Endothelial cell of umbilical vein (primary cell): ENCODE data around the gene OPA1. TPM values are rescaled to one million over a fixed set of nuclear protein-coding genes. Genes with fewer than 3 reads are reported as not detected.

Source experiments
- BruUV-seq: library from RNA; stranded (reverse); fragments of 400-500 nt; replicated peaks from 2 replicates; lab custom pipeline; 2021; lab: Mats Ljungman, UMichigan
- CTCF ChIA-PET: fragments of 300-600, 350-600 bp; sonication (Branson Sonifier 250); formaldehyde crosslinking; loops from one replicate; lab custom pipeline; 2021; ENCODE audit warnings: antibody characterized with exemption, inconsistent platforms; lab: Charles Lee
- POLR2A ChIA-PET: fragments of 300-600, 350-600 bp; sonication (Branson Sonifier 250); formaldehyde crosslinking; loops from one replicate; lab custom pipeline; 2021; ENCODE audit warnings: antibody characterized with exemption, inconsistent platforms; lab: Charles Lee
- DNase-seq: peaks from one replicate; pipeline ENCODE4 v3.0.0-alpha.2; 2011; ENCODE audit warnings: low read depth, low spot score
- FAIRE-seq: peaks from 2 replicates; lab custom pipeline; 2011; peaks lifted over from hg19 to GRCh38; lab: Jason Lieb, UNC
- H2AFZ ChIP-seq: 2 replicates; pipeline ENCODE4 v1.6.0; 2012; ENCODE audit warnings: low read depth, low read length, control low read depth, inconsistent platforms
- H3K27ac ChIP-seq: 2 replicates; pipeline ENCODE4 v1.5.1; 2011; ENCODE audit warnings: low read depth, mild to moderate bottlenecking, control low read depth, low read length, moderate library complexity; ENCODE audit not compliant: insufficient read depth
- H3K27me3 ChIP-seq, 2 experiments: 2 replicates each; pipeline versions ENCODE4 v1.6.0 to v1.6.1; 2011; ENCODE audit warnings: low read length in 2 of 2, mixed read lengths in 1 of 2; ENCODE audit not compliant: control insufficient read depth in 2 of 2, insufficient read depth in 2 of 2
- H3K36me3 ChIP-seq, 2 experiments: 2 replicates in 1 of 2; 3 replicates in 1 of 2; pipeline ENCODE4 v1.5.1; 2011; ENCODE audit warnings: low read length in 2 of 2, mild to moderate bottlenecking in 1 of 2, moderate library complexity in 1 of 2; ENCODE audit not compliant: control insufficient read depth in 2 of 2, insufficient read depth in 2 of 2; ENCODE audit errors: extremely low read depth in 1 of 2
- H3K4me1 ChIP-seq: 3 replicates; pipeline ENCODE4 v1.5.1; 2011; ENCODE audit warnings: mild to moderate bottlenecking, low read length; ENCODE audit not compliant: control insufficient read depth, insufficient read depth; ENCODE audit errors: extremely low read depth
- H3K4me2 ChIP-seq: 2 replicates; pipeline ENCODE4 v1.6.1; 2011; ENCODE audit warnings: low read length, control low read depth, mixed read lengths; ENCODE audit not compliant: insufficient read depth
- H3K4me3 ChIP-seq, 3 experiments: fragments of 200-600 bp in 1 of 3; sonication (generic), shearing (Covaris generic) in 1 of 3; replicated peaks in 1 of 3; 2 replicates each; pipeline ENCODE4 v1.5.1; 2011 to 2016; ENCODE audit warnings: control low read depth in 3 of 3, low read length in 3 of 3, mild to moderate bottlenecking in 2 of 3, inconsistent platforms in 1 of 3, low read depth in 1 of 3, moderate library complexity in 1 of 3; ENCODE audit not compliant: insufficient read depth in 1 of 3
- H3K79me2 ChIP-seq: 2 replicates; pipeline ENCODE4 v1.6.0; 2012; ENCODE audit warnings: low read length, inconsistent platforms; ENCODE audit not compliant: control insufficient read depth, insufficient read depth
- H3K9ac ChIP-seq: replicated peaks from 2 replicates; pipeline ENCODE3; 2011; ENCODE audit warnings: low read length, control low read depth; ENCODE audit not compliant: insufficient read depth; ENCODE audit errors: extremely low read depth
- H3K9me1 ChIP-seq: replicated peaks from 3 replicates; pipeline ENCODE4 v1.6.0; 2011; ENCODE audit warnings: mild to moderate bottlenecking, low read length; ENCODE audit not compliant: control insufficient read depth, insufficient read depth; ENCODE audit errors: extremely low read depth
- H3K9me3 ChIP-seq: replicated peaks from 2 replicates; pipeline ENCODE4 v1.5.1; 2012; ENCODE audit warnings: low read length, inconsistent platforms; ENCODE audit not compliant: control insufficient read depth, insufficient read depth
- H4K20me1 ChIP-seq: replicated peaks from 2 replicates; pipeline ENCODE3; 2011; ENCODE audit warnings: mild to moderate bottlenecking, low read length; ENCODE audit not compliant: control insufficient read depth, insufficient read depth; ENCODE audit errors: extremely low read depth
- EZH2 ChIP-seq: IDR thresholded peaks from 2 replicates; pipeline ENCODE4 v1.6.1; 2012; ENCODE audit warnings: borderline replicate concordance, low read depth, mild to moderate bottlenecking, moderate library complexity, low read length, inconsistent platforms; ENCODE audit not compliant: severe bottlenecking
- FOS ChIP-seq: IDR thresholded peaks from 2 replicates; pipeline ENCODE4 v1.6.1; 2011; ENCODE audit warnings: mild to moderate bottlenecking, low read length, moderate library complexity, borderline replicate concordance; ENCODE audit not compliant: insufficient read depth
- GATA2 ChIP-seq: IDR thresholded peaks from 2 replicates; pipeline ENCODE4 v1.7.0; 2011; ENCODE audit warnings: low read depth, mild to moderate bottlenecking, moderate library complexity, mixed read lengths, low read length; ENCODE audit not compliant: insufficient read length, insufficient read depth
- JUN ChIP-seq: IDR thresholded peaks from 2 replicates; pipeline ENCODE4 v1.6.1; 2011; ENCODE audit warnings: borderline replicate concordance, low read depth; ENCODE audit not compliant: insufficient read length, insufficient read depth
- MYC ChIP-seq: IDR thresholded peaks from one replicate; pipeline ENCODE4 v1.6.1; 2011; ENCODE audit warnings: mild to moderate bottlenecking, low read depth, low read length
- POLR2A ChIP-seq: IDR thresholded peaks from 2 replicates; pipeline ENCODE4 v1.6.1; 2012; ENCODE audit warnings: low read depth, mild to moderate bottlenecking, control low read depth, low read length
- POLR2AphosphoS5 ChIP-seq: IDR thresholded peaks from 2 replicates; pipeline ENCODE4 v1.6.1; 2012; ENCODE audit warnings: low read depth, mild to moderate bottlenecking, control low read depth, low read length, moderate library complexity; ENCODE audit not compliant: insufficient read depth
- dilution Hi-C: fragments of 300-500 bp; cut with MboI; formaldehyde crosslinking; loops from one replicate; pipeline ENCODE4 v1.15.0; 2019; ENCODE audit warnings: low sequenced_read_pairs; ENCODE audit not compliant: extremely low pct_ligation_motif_present
- intact Hi-C: fragments of 100-400 bp; cut with micrococcal nuclease; formaldehyde crosslinking; loops from one replicate; pipeline ENCODE4 v1.10.0; 2022
- polyA plus RNA-seq, 4 experiments: library from polyadenylated mRNA; depleted of rRNA in 3 of 4; stranded (reverse) in 3 of 4; unstranded in 1 of 4; fragments of >200 nt; gene quantifications; 2 replicates each; pipeline versions ENCODE4 v1.2.1 to v1.2.3, GENCODE V29; 2011 to 2012; ENCODE audit warnings: missing spikeins in 1 of 4
- total RNA-seq: library from RNA; stranded (reverse); gene quantifications from 2 replicates; pipeline ENCODE4 v1.2.3, GENCODE V29; 2021
- TF ChIP-seq, protein P1 (sequence below): IDR thresholded peaks from 2 replicates; pipeline ENCODE4 v1.6.1; 2011; ENCODE audit not compliant: insufficient read depth, insufficient read length
- TF ChIP-seq, protein P2 (sequence below), 2 donors: IDR thresholded peaks; 1 replicate in 1 of 2; 2 replicates in 1 of 2; pipeline ENCODE4 v1.5.1; 2011; ENCODE audit warnings: low read length in 2 of 2, mild to moderate bottlenecking in 2 of 2, moderate library complexity in 2 of 2, control low read depth in 1 of 2, inconsistent platforms in 1 of 2, low read depth in 1 of 2; ENCODE audit not compliant: insufficient read depth in 1 of 2; ENCODE audit errors: extremely low read depth in 1 of 2

The OPA1 gene
- total and polyA plus RNA-seq, 2 donors (not counting 3 experiments of a cell fraction or from before 2014, with no cell fraction given) = 10.0 to 62.0 TPM

DNA sequence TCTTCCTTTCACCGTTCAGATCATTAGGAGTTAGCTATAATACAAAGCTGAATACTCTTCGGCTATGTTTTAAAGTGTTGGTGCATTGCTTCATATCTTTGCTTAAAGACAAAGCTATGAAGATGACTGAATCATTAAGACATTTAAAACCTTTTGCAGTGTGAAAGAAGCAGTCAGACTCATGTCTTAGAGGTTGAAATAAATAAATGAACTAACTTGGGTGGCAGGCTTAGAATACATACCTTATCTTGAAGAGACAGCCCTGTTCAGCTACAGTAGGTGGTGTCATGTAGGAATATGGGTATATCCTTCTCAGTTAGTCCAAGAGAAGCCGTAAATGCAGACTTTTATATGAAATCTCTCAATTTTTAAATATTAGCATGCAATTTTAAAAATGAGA lies 63.4 kb downstream of the OPA1 start:
- POLR2A ChIA-PET = no interaction called here
- Histone ChIP-seq H3K9ac (no peak overlapping the region), H2AFZ (no peak overlapping the region), H3K27ac (no peak overlapping the region), H3K79me2 (no peaks in the 10 kb centered on the region), H3K36me3 (peaks cover 2 to 20% of the 10 kb centered on the region in 2 experiments), H4K20me1 (no peaks in the 10 kb centered on the region), H3K4me1 (no peaks in the 10 kb centered on the region), H3K27me3 (no peaks in the 10 kb centered on the region), H3K4me2 (no peak overlapping the region), H3K9me1 (no peaks in the 10 kb centered on the region), H3K9me3 (no peaks in the 10 kb centered on the region), H3K4me3 (no peak overlapping the region)
- TF ChIP-seq, protein P1, sequence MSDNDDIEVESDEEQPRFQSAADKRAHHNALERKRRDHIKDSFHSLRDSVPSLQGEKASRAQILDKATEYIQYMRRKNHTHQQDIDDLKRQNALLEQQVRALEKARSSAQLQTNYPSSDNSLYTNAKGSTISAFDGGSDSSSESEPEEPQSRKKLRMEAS = no peak
- intact Hi-C loops (no loop called here), dilution Hi-C loops (no loop called here)
- CTCF ChIA-PET = interaction anchor here (1.1 to 2.9 kb wide), 2 partner anchors 9 to 659 kb away, joined by 3 to 14 read pairs; no protein-coding TSS in a partner anchor
- BruUV-seq = no TSS peak
- no peak for FAIRE-seq
- no peak for DNase-seq

DNA sequence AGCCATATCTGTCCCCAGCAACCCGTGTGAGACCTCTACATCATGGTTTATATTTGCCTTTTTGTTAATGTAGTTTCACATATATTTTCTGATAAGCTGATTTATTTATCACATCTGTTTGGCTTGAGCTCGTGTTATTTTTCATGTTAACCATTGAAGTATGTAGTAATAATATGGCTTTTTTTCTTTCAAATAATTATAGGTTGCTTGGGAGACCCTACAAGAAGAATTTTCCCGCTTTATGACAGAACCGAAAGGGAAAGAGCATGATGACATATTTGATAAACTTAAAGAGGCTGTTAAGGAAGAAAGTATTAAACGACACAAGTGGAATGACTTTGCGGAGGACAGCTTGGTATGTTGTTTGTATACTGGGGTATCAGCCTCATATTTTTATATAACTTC lies 63.9 kb downstream of the OPA1 start:
- POLR2A ChIA-PET = no interaction called here
- Histone ChIP-seq H3K4me2 (no peak overlapping the region), H3K4me1 (no peaks in the 10 kb centered on the region), H3K79me2 (no peaks in the 10 kb centered on the region), H3K36me3 (peaks cover 2 to 20% of the 10 kb centered on the region in 2 experiments), H3K9ac (no peak overlapping the region), H3K27ac (no peak overlapping the region), H3K4me3 (no peak overlapping the region), H2AFZ (no peak overlapping the region), H4K20me1 (no peaks in the 10 kb centered on the region), H3K27me3 (no peaks in the 10 kb centered on the region), H3K9me3 (no peaks in the 10 kb centered on the region), H3K9me1 (no peaks in the 10 kb centered on the region)
- TF ChIP-seq MYC (no peak), EZH2 (no peak), JUN (no peak), GATA2 (no peak), POLR2AphosphoS5 (no peak), FOS (no peak), POLR2A (no peak)
- TF ChIP-seq, protein P1 = no peak
- TF ChIP-seq, protein P2, sequence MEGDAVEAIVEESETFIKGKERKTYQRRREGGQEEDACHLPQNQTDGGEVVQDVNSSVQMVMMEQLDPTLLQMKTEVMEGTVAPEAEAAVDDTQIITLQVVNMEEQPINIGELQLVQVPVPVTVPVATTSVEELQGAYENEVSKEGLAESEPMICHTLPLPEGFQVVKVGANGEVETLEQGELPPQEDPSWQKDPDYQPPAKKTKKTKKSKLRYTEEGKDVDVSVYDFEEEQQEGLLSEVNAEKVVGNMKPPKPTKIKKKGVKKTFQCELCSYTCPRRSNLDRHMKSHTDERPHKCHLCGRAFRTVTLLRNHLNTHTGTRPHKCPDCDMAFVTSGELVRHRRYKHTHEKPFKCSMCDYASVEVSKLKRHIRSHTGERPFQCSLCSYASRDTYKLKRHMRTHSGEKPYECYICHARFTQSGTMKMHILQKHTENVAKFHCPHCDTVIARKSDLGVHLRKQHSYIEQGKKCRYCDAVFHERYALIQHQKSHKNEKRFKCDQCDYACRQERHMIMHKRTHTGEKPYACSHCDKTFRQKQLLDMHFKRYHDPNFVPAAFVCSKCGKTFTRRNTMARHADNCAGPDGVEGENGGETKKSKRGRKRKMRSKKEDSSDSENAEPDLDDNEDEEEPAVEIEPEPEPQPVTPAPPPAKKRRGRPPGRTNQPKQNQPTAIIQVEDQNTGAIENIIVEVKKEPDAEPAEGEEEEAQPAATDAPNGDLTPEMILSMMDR (IDR thresholded peaks at IDR 0.05; ENCODE audit: extremely low read depth in 1 of 2, insufficient read depth in 1 of 2, low read depth in 1 of 2, low read length in 2 of 2) = no peak
- CTCF ChIA-PET = interaction anchor here (2.9 kb wide), 1 partner anchor 8 kb away, joined by 14 read pairs; no protein-coding TSS in a partner anchor
- intact Hi-C loops = no loop called here
- FAIRE-seq = no peak
- BruUV-seq = no TSS peak
- dilution Hi-C loops = no loop called here
- no peak for DNase-seq
